CD14-positive monocyte (primary cell): ENCODE measurements around the gene TPD52L1. TPM values are rescaled to one million over a fixed set of nuclear protein-coding genes. Genes with fewer than 3 reads are reported as not detected.

Experiments
- DNase-seq, 3 donors: peaks; one replicate each; pipeline ENCODE4 v3.0.0-alpha.2; 2011 to 2022
- H2AFZ ChIP-seq: 2 replicates; pipeline ENCODE4 v1.6.0; 2012; ENCODE audit warnings: mild to moderate bottlenecking, low read depth, low read length, inconsistent platforms; ENCODE audit not compliant: insufficient read depth, poor library complexity, severe bottlenecking
- H3K27ac ChIP-seq, 2 donors: 1 replicate in 1 of 2; 2 replicates in 1 of 2; pipeline ENCODE4 v1.5.1; 2012 to 2013; ENCODE audit warnings: low read length in 2 of 2, control low read depth in 1 of 2, inconsistent platforms in 1 of 2, low read depth in 1 of 2, mild to moderate bottlenecking in 1 of 2
- H3K27me3 ChIP-seq, 2 donors: one replicate each; pipeline versions ENCODE4 v1.6.0 to v1.6.1; 2011 to 2013; ENCODE audit warnings: low read length in 2 of 2; ENCODE audit not compliant: control insufficient read depth in 2 of 2, insufficient read depth in 2 of 2
- H3K36me3 ChIP-seq, 2 donors: replicated peaks in 1 of 2; 1 replicate in 1 of 2; 2 replicates in 1 of 2; pipeline versions ENCODE4 v1.5.1 to v1.6.1; 2012 to 2013; ENCODE audit warnings: low read length in 2 of 2, control low read depth in 1 of 2, inconsistent platforms in 1 of 2, mild to moderate bottlenecking in 1 of 2; ENCODE audit not compliant: insufficient read depth in 2 of 2, control insufficient read depth in 1 of 2
- H3K4me1 ChIP-seq, 2 donors: 1 replicate in 1 of 2; 2 replicates in 1 of 2; pipeline versions ENCODE4 v1.5.1 to v1.6.1; 2012 to 2013; ENCODE audit warnings: low read length in 2 of 2, control low read depth in 1 of 2, inconsistent platforms in 1 of 2, mild to moderate bottlenecking in 1 of 2, moderate library complexity in 1 of 2; ENCODE audit not compliant: insufficient read depth in 2 of 2, control insufficient read depth in 1 of 2
- H3K4me2 ChIP-seq: replicated peaks from 2 replicates; pipeline ENCODE3; 2012; ENCODE audit warnings: low read length, moderate library complexity, mild to moderate bottlenecking; ENCODE audit not compliant: poor library complexity, severe bottlenecking; ENCODE audit errors: extremely low read depth
- H3K4me3 ChIP-seq, 3 experiments: fragments of 200-600 bp in 1 of 3; sonication (generic) in 1 of 3; replicated peaks in 1 of 3; 1 replicate in 2 of 3; 2 replicates in 1 of 3; pipeline ENCODE4 v1.5.1; 2011 to 2013; ENCODE audit warnings: low read length in 3 of 3, mild to moderate bottlenecking in 3 of 3, control low read depth in 2 of 3, low read depth in 2 of 3, inconsistent platforms in 1 of 3, moderate library complexity in 1 of 3
- H3K79me2 ChIP-seq: 2 replicates; pipeline ENCODE4 v1.6.0; 2012; ENCODE audit warnings: mild to moderate bottlenecking, control low read depth, inconsistent platforms, low read length, moderate library complexity; ENCODE audit not compliant: insufficient read depth
- H3K9ac ChIP-seq: 2 replicates; pipeline ENCODE4 v1.6.0; 2017; ENCODE audit warnings: low read length, mild to moderate bottlenecking; ENCODE audit not compliant: insufficient read depth, poor library complexity, severe bottlenecking
- H3K9me3 ChIP-seq, 2 donors: replicated peaks in 1 of 2; 1 replicate in 1 of 2; 2 replicates in 1 of 2; pipeline versions ENCODE4 v1.5.1 to v1.6.1; 2012 to 2013; ENCODE audit warnings: low read length in 2 of 2, control low read depth in 1 of 2; ENCODE audit not compliant: control insufficient read depth in 1 of 2, insufficient read depth in 1 of 2
- H4K20me1 ChIP-seq: 2 replicates; pipeline ENCODE4 v1.6.0; 2012; ENCODE audit warnings: mild to moderate bottlenecking, low read length, control low read depth, moderate library complexity; ENCODE audit not compliant: insufficient read depth
- H3K27ac Mint-ChIP-seq, 7 donors: one replicate each; pipeline ENCODE4 v1.8.0; 2020; ENCODE audit warnings: mild to moderate bottlenecking in 7 of 7, mixed read lengths in 7 of 7, moderate library complexity in 6 of 7, inconsistent platforms in 2 of 7
- H3K27me3 Mint-ChIP-seq, 3 donors: one replicate each; pipeline ENCODE4 v1.8.0; 2021 to 2022; ENCODE audit warnings: low read depth in 3 of 3, mild to moderate bottlenecking in 3 of 3, mixed read lengths in 3 of 3, moderate library complexity in 3 of 3, inconsistent platforms in 1 of 3
- H3K36me3 Mint-ChIP-seq, 2 donors: one replicate each; pipeline ENCODE4 v1.8.0; 2020; ENCODE audit warnings: mixed read lengths in 2 of 2, inconsistent platforms in 1 of 2, mild to moderate bottlenecking in 1 of 2
- H3K4me1 Mint-ChIP-seq: one replicate; pipeline ENCODE4 v1.8.0; 2020; ENCODE audit warnings: mild to moderate bottlenecking, mixed read lengths
- H3K4me3 Mint-ChIP-seq, 2 donors: one replicate each; pipeline ENCODE4 v1.8.0; 2020; ENCODE audit warnings: mild to moderate bottlenecking in 2 of 2, mixed read lengths in 2 of 2, moderate library complexity in 1 of 2
- H3K9me3 Mint-ChIP-seq, 7 donors: one replicate each; pipeline ENCODE4 v1.8.0; 2020 to 2022; ENCODE audit warnings: mixed read lengths in 7 of 7, mild to moderate bottlenecking in 6 of 7, moderate library complexity in 6 of 7, inconsistent platforms in 2 of 7
- CTCF ChIP-seq: fragments of 200-600 bp; IDR thresholded peaks from one replicate; pipeline ENCODE4 v1.8.0; 2022; ENCODE audit warnings: antibody characterized with exemption, mild to moderate bottlenecking
- WGBS: methylation state at CpG from one replicate; pipeline ENCODE4 v1.1.5; 2013; ENCODE audit warnings: missing lambda C conversion rate; ENCODE audit not compliant: insufficient coverage; 5-methylcytosine and 5-hydroxymethylcytosine counted together
- intact Hi-C, 2 donors: fragments of 100-400 bp; cut with micrococcal nuclease; formaldehyde crosslinking; loops; one replicate each; pipeline versions ENCODE4 v1.15.0 to v1.15.1; 2023
- polyA plus RNA-seq, 3 donors: library from polyadenylated mRNA; depleted of rRNA in 1 of 3; unstranded in 2 of 3; stranded (reverse) in 1 of 3; fragments of 300-500 nt in 2 of 3; fragments of >200 nt in 1 of 3; fragmentation: Illumina TruSeq in 2 of 3; gene quantifications; 1 replicate in 2 of 3; 2 replicates in 1 of 3; pipeline ENCODE4 v1.2.3, GENCODE V29; 2012 to 2021

Gene TPD52L1
- polyA plus RNA-seq, 3 donors: not detected

- Histone ChIP-seq H3K79me2 (no peaks in the 10 kb centered on the region), H3K27me3 (no peaks in the 10 kb centered on the region), H3K4me2 (no peak overlapping the region), H3K36me3 (no peaks in the 10 kb centered on the region), H3K4me1 (no peaks in the 10 kb centered on the region), H4K20me1 (no peaks in the 10 kb centered on the region), H3K9ac (no peak overlapping the region), H2AFZ (no peak overlapping the region), H3K4me3 (no peak overlapping the region), H3K9me3 (peaks cover 13 to 30% of the 10 kb centered on the region in 2 donors), H3K27ac (no peak overlapping the region)
- H3K4me1 Mint-ChIP-seq: no peaks in the 10 kb centered on the region
- no peak for TF ChIP-seq CTCF
- no peaks in the 10 kb centered on the region for H3K36me3 Mint-ChIP-seq
- intact Hi-C loops: loop anchor here in 1 of 2 donors (5.0 kb wide), 1 partner anchor 241 kb away; no protein-coding TSS in a partner anchor
- H3K9me3 Mint-ChIP-seq: peaks cover 22 to 40% (median 30%) of the 10 kb centered on the region in 7 donors
- H3K27ac Mint-ChIP-seq: no peak overlapping the region
- H3K27me3 Mint-ChIP-seq: peaks cover 0 to 1% (median 0%) of the 10 kb centered on the region in 3 donors
- DNase-seq: no peak
- H3K4me3 Mint-ChIP-seq: no peak overlapping the region
Observed at GRCh38 chr6:125112934-125113333, 40.6 kb upstream of the TPD52L1 start.

DNA sequence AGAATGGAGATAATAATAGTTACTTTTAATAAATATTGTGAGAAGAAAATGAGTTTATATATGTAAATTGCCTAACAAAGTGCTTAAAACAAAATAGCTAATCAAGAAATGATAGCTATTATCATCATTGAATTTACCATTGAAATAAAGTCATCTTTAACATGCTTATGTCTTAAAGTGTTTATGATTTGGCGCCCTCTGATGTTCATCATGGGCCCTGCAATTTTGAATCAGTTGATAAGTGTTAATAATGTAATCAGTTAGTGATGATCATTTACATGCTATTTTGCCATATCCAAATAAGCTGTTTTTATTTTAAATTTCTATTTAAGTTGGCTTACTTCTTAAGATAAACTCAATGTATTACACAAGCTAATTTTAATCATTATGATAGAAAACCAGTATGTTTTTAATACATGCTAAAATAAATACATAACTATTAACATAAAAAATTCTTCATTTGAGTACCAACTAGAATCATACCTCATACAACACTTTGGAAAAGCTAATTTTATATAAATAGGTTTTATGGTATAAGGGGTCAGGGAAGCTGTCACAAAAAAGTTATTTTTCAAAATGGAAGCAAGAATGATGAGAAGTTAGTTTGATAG lies 39.2 kb upstream of the TPD52L1 start:
- peaks cover 0 to 1% (median 0%) of the 10 kb centered on the region in 3 donors for H3K27me3 Mint-ChIP-seq
- no peaks in the 10 kb centered on the region for H3K27me3 ChIP-seq
- peak; percentile 9 to 53 (median 34) for DNase-seq
- H3K4me3 ChIP-seq: no peak overlapping the region
- H3K79me2 ChIP-seq: no peaks in the 10 kb centered on the region
- H3K9ac ChIP-seq: no peak overlapping the region
- peak; percentile 84 for TF ChIP-seq CTCF
- no peaks in the 10 kb centered on the region for H3K36me3 Mint-ChIP-seq
- H3K36me3 ChIP-seq: no peaks in the 10 kb centered on the region
- intact Hi-C loops: loop anchor here in 1 of 2 donors (5.0 kb wide), 1 partner anchor 242 kb away; no protein-coding TSS in a partner anchor
- H3K27ac ChIP-seq: no peak overlapping the region
- H3K27ac Mint-ChIP-seq: no peak overlapping the region
- H3K4me2 ChIP-seq: no peak overlapping the region
- peaks cover 13 to 30% of the 10 kb centered on the region in 2 donors for H3K9me3 ChIP-seq
- H2AFZ ChIP-seq: no peak overlapping the region
- H3K4me1 Mint-ChIP-seq: no peaks in the 10 kb centered on the region
- no peak overlapping the region for H3K4me3 Mint-ChIP-seq
- H3K9me3 Mint-ChIP-seq: peaks cover 19 to 33% (median 27%) of the 10 kb centered on the region in 7 donors
- H3K4me1 ChIP-seq: no peaks in the 10 kb centered on the region
- WGBS: no CpG with 5 or more reads among the region's 1 CpG
- no peaks in the 10 kb centered on the region for H4K20me1 ChIP-seq
